ENCODE results near the gene NATD1.

- TF ChIP-seq, protein P1, sequence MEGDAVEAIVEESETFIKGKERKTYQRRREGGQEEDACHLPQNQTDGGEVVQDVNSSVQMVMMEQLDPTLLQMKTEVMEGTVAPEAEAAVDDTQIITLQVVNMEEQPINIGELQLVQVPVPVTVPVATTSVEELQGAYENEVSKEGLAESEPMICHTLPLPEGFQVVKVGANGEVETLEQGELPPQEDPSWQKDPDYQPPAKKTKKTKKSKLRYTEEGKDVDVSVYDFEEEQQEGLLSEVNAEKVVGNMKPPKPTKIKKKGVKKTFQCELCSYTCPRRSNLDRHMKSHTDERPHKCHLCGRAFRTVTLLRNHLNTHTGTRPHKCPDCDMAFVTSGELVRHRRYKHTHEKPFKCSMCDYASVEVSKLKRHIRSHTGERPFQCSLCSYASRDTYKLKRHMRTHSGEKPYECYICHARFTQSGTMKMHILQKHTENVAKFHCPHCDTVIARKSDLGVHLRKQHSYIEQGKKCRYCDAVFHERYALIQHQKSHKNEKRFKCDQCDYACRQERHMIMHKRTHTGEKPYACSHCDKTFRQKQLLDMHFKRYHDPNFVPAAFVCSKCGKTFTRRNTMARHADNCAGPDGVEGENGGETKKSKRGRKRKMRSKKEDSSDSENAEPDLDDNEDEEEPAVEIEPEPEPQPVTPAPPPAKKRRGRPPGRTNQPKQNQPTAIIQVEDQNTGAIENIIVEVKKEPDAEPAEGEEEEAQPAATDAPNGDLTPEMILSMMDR (IDR thresholded peaks at IDR 0.05): no peak
- TF ChIP-seq POLR2A (IDR thresholded peaks at IDR 0.05): no peak
Observed at GRCh38 chr17:21250854-21251253, 2.4 kb downstream of the NATD1 start.
